Smooth muscle cell (in vitro differentiated cells): ENCODE data around the gene SUCLG2. TPM values are rescaled to one million over a fixed set of nuclear protein-coding genes. Genes with fewer than 3 reads are reported as not detected.

Experiments
- DNase-seq: peaks from one replicate; lab custom pipeline; 2025; ENCODE audit not compliant: unreplicated experiment; lab: John Stamatoyannopoulos, UW
- H2AFZ ChIP-seq: fragments of 200-600 bp; sonication (generic); 2 replicates; pipeline ENCODE4 v1.6.0; 2016; ENCODE audit warnings: antibody characterized with exemption, low read depth, mild to moderate bottlenecking
- H3F3A ChIP-seq: fragments of 200-600 bp; sonication (generic); 2 replicates; pipeline ENCODE4 v1.6.0; 2017; ENCODE audit warnings: antibody characterized with exemption, low read depth
- H3K27ac ChIP-seq: fragments of 200-600 bp; sonication (generic); 2 replicates; pipeline ENCODE4 v1.5.1; 2016; ENCODE audit warnings: low read depth, mild to moderate bottlenecking
- H3K27me3 ChIP-seq: fragments of 200-600 bp; sonication (generic); 2 replicates; pipeline ENCODE4 v1.6.1; 2016; ENCODE audit warnings: low read depth, mild to moderate bottlenecking
- H3K36me3 ChIP-seq: fragments of 200-600 bp; sonication (generic); 2 replicates; pipeline ENCODE4 v1.5.1; 2016; ENCODE audit warnings: low read depth
- H3K4me1 ChIP-seq: fragments of 200-600 bp; sonication (generic); 2 replicates; pipeline ENCODE4 v1.5.1; 2016; ENCODE audit warnings: low read depth
- H3K4me2 ChIP-seq: fragments of 200-600 bp; sonication (generic); 2 replicates; pipeline ENCODE4 v1.6.0; 2016; ENCODE audit warnings: mild to moderate bottlenecking
- H3K4me3 ChIP-seq: fragments of 200-600 bp; sonication (generic); 2 replicates; pipeline ENCODE4 v1.5.1; 2016; ENCODE audit warnings: mild to moderate bottlenecking
- H3K79me2 ChIP-seq: fragments of 200-600 bp; sonication (generic); 2 replicates; pipeline ENCODE4 v1.6.0; 2016; ENCODE audit warnings: low read depth, mild to moderate bottlenecking
- H3K9ac ChIP-seq: fragments of 200-600 bp; sonication (generic); 2 replicates; pipeline ENCODE4 v1.6.0; 2016; ENCODE audit warnings: low read depth
- H3K9me3 ChIP-seq: fragments of 200-600 bp; sonication (generic); replicated peaks from 2 replicates; pipeline ENCODE4 v1.5.1; 2016; ENCODE audit warnings: low read depth
- H4K20me1 ChIP-seq: fragments of 200-600 bp; sonication (generic); 2 replicates; pipeline ENCODE4 v1.6.0; 2016; ENCODE audit warnings: low read depth
- CTCF ChIP-seq: fragments of 200-600 bp; sonication (generic); IDR thresholded peaks from 2 replicates; pipeline ENCODE4 v1.5.1; 2017; ENCODE audit warnings: borderline replicate concordance, mild to moderate bottlenecking, antibody characterized with exemption; ENCODE audit not compliant: insufficient read depth, poor library complexity, severe bottlenecking
- WGBS: methylation state at CpG from one replicate; pipeline ENCODE4 v1.1.7; 2016; ENCODE audit warnings: low lambda C conversion rate; 5-methylcytosine and 5-hydroxymethylcytosine counted together
- polyA plus RNA-seq: library from polyadenylated mRNA; unstranded; fragments of >200 nt; fragmentation: Nextera tagmentation; extraction: Ambion mirVana; gene quantifications from 2 replicates; pipeline ENCODE4 v1.2.1, GENCODE V29; 2016
- total RNA-seq: library from RNA; depleted of rRNA; stranded (reverse); fragments of >200 nt; gene quantifications from 2 replicates; pipeline ENCODE4 v1.2.3, GENCODE V29; 2014

SUCLG2 gene
- total and polyA plus RNA-seq, 2 experiments from 2014 or later: 40.3 to 45.4 TPM

- Histone ChIP-seq H3F3A (peaks cover 3% of the 10 kb centered on the region), H3K9ac (no peak overlapping the region), H4K20me1 (peaks cover 17% of the 10 kb centered on the region), H3K36me3 (no peaks in the 10 kb centered on the region), H3K9me3 (no peaks in the 10 kb centered on the region), H3K27ac (no peak overlapping the region), H3K4me1 (no peaks in the 10 kb centered on the region), H3K79me2 (peaks cover 23% of the 10 kb centered on the region), H3K27me3 (no peaks in the 10 kb centered on the region), H3K4me2 (no peak overlapping the region), H2AFZ (no peak overlapping the region), H3K4me3 (no peak overlapping the region)
- 97% methylated on average over 1 of the region's 1 CpG for WGBS
- DNase-seq: no peak
- no peak for TF ChIP-seq CTCF
These were observed 9.6 kb downstream of the SUCLG2 start for GRCh38 chr3:67644827-67645226.

GRCh38 chr3:67642734-67643133 is 11.7 kb downstream of the SUCLG2 start:
- 67% methylated on average over 1 of the region's 1 CpG for WGBS

GRCh38 chr3:67642190-67642589 is 12.2 kb downstream of the SUCLG2 start:
- DNase-seq: no peak
- no peak overlapping the region for H3K4me2 ChIP-seq
- H3K9ac ChIP-seq: no peak overlapping the region
- no peaks in the 10 kb centered on the region for H3K4me1 ChIP-seq
- no peaks in the 10 kb centered on the region for H3K36me3 ChIP-seq
- no peak overlapping the region for H3K4me3 ChIP-seq
- WGBS: 100% methylated on average over 4 of the region's 4 CpGs
- no peaks in the 10 kb centered on the region for H3K27me3 ChIP-seq
- peaks cover 20% of the 10 kb centered on the region for H4K20me1 ChIP-seq
- H3K79me2 ChIP-seq: peaks cover 37% of the 10 kb centered on the region
- no peak for TF ChIP-seq CTCF
- H3K9me3 ChIP-seq: no peaks in the 10 kb centered on the region
- H3F3A ChIP-seq: no peaks in the 10 kb centered on the region
- H2AFZ ChIP-seq: no peak overlapping the region
- no peak overlapping the region for H3K27ac ChIP-seq

More at GRCh38 chr3:67642734-67643133, 11.7 kb downstream of the SUCLG2 start:
- Histone ChIP-seq H3K9me3 (no peaks in the 10 kb centered on the region), H3K9ac (no peak overlapping the region), H3K4me1 (no peaks in the 10 kb centered on the region), H3K27ac (no peak overlapping the region), H3K27me3 (no peaks in the 10 kb centered on the region), H3K79me2 (peaks cover 37% of the 10 kb centered on the region), H4K20me1 (peaks cover 21% of the 10 kb centered on the region), H3K36me3 (no peaks in the 10 kb centered on the region), H3K4me3 (no peak overlapping the region), H2AFZ (no peak overlapping the region), H3F3A (no peaks in the 10 kb centered on the region), H3K4me2 (no peak overlapping the region)
- TF ChIP-seq CTCF: no peak
- DNase-seq: no peak

GRCh38 chr3:67641451-67641850 is 13.0 kb downstream of the SUCLG2 start:
- Histone ChIP-seq H3K4me1 (no peaks in the 10 kb centered on the region), H3K27me3 (no peaks in the 10 kb centered on the region), H4K20me1 (peaks cover 14% of the 10 kb centered on the region), H3K27ac (no peak overlapping the region), H3F3A (no peaks in the 10 kb centered on the region), H3K9ac (no peak overlapping the region), H3K4me2 (no peak overlapping the region), H3K36me3 (no peaks in the 10 kb centered on the region), H3K79me2 (peaks cover 33% of the 10 kb centered on the region), H3K4me3 (no peak overlapping the region), H3K9me3 (no peaks in the 10 kb centered on the region), H2AFZ (no peak overlapping the region)
- WGBS: 94% methylated on average over 3 of the region's 3 CpGs
- no peak for DNase-seq
- no peak for TF ChIP-seq CTCF
